Renal cortical epithelial cell (primary cell): ENCODE measurements around the gene RAP1GAP2. TPM values are rescaled to one million over a fixed set of nuclear protein-coding genes. Genes with fewer than 3 reads are reported as not detected.

ENCODE experiments used
- DNase-seq: peaks from one replicate; pipeline ENCODE4 v3.0.0-alpha.2; 2011; ENCODE audit warnings: low read depth
- total RNA-seq: library from RNA; depleted of rRNA; stranded (reverse); fragments of >200 nt; gene quantifications from 2 replicates; pipeline ENCODE4 v1.2.3, GENCODE V29; 2014

Gene RAP1GAP2
- total RNA-seq, 1 donor from 2014 or later: 15.9 TPM

- DNase-seq: no peak
Observed at GRCh38 chr17:2853283-2854142, 57.3 kb downstream of the RAP1GAP2 start.

- peak; percentile 15 for DNase-seq
Observed at GRCh38 chr17:2854143-2855055, 58.2 kb downstream of the RAP1GAP2 start.

GRCh38 chr17:2855063-2855600 is 58.9 kb downstream of the RAP1GAP2 start:
- DNase-seq: peak; percentile 63

- no peak for DNase-seq
Observed at GRCh38 chr17:2856727-2857126, 60.5 kb downstream of the RAP1GAP2 start.

GRCh38 chr17:2860045-2860444 is 63.8 kb downstream of the RAP1GAP2 start:
- DNase-seq: no peak

- DNase-seq: no peak
Observed at GRCh38 chr17:2860883-2861282, 64.6 kb downstream of the RAP1GAP2 start.

GRCh38 chr17:2862197-2862596 is 66.0 kb downstream of the RAP1GAP2 start:
- no peak for DNase-seq

- no peak for DNase-seq
Observed at GRCh38 chr17:2863204-2863603, 67.0 kb downstream of the RAP1GAP2 start.

GRCh38 chr17:2865228-2865627 is 69.0 kb downstream of the RAP1GAP2 start:
- DNase-seq: no peak

- DNase-seq: peak; percentile 80
Observed at GRCh38 chr17:2867441-2868424, 71.5 kb downstream of the RAP1GAP2 start.

- DNase-seq: no peak
Observed at GRCh38 chr17:2869604-2870003, 73.4 kb downstream of the RAP1GAP2 start.

GRCh38 chr17:2871205-2871604 is 75.0 kb downstream of the RAP1GAP2 start:
- DNase-seq: no peak

- DNase-seq: no peak
Observed at GRCh38 chr17:2871720-2872119, 75.5 kb downstream of the RAP1GAP2 start.

- no peak for DNase-seq
Observed at GRCh38 chr17:2872282-2872681, 76.0 kb downstream of the RAP1GAP2 start.

- peak; percentile 60 for DNase-seq
Observed at GRCh38 chr17:2874189-2874686, 78.0 kb downstream of the RAP1GAP2 start.

- no peak for DNase-seq
Observed at GRCh38 chr17:2875608-2876007, 79.4 kb downstream of the RAP1GAP2 start.

GRCh38 chr17:2876467-2876866 is 80.2 kb downstream of the RAP1GAP2 start:
- DNase-seq: no peak

GRCh38 chr17:2878751-2879254 is 82.6 kb downstream of the RAP1GAP2 start:
- DNase-seq: no peak

- no peak for DNase-seq
Observed at GRCh38 chr17:2880050-2880449, 83.8 kb downstream of the RAP1GAP2 start.

GRCh38 chr17:2881295-2881694 is 85.1 kb downstream of the RAP1GAP2 start:
- no peak for DNase-seq
